Loucy (cell line): ENCODE data around the gene OTOR.

Experiments
- EZH2phosphoT487 ChIP-seq: fragments of 200-600 bp; IDR thresholded peaks from 2 replicates; pipeline ENCODE4 v1.6.1; 2018; ENCODE audit warnings: antibody characterized with exemption, mild to moderate bottlenecking, moderate library complexity, borderline replicate concordance
- TF ChIP-seq, protein P1 (sequence below): fragments of 200-600 bp; sonication (generic); conservative IDR thresholded peaks from 2 replicates; pipeline ENCODE4 v1.5.1; 2014; ENCODE audit warnings: mild to moderate bottlenecking, antibody characterized with exemption, low read length

DNA sequence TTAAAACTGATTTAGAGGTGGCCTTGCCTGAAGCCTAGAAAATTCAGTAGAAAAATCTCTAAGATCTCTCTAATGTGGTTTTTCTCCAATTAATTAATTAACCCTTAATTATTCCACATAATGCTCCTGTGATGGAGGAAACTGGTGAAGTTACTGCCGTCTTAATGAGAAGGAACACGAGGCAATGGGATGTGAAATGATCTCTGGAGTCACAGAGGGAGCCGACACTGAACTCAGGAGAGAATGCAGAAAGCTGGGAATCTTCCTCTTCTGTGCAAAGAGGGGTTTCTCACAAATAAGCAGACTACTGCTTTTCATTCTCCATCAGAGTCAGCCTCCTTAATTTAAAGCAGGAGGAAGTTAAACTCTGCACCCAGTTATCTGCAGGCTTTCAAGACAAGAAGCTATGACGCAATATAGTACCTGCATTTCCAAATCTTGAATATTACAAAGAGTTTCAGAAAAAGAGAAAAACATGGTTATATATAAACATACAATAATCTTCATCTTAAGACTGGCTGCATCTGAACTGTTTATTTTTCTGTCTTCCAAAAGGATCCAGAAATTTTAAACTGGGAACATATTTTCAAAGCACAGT is 36.4 kb upstream of the OTOR start:
- no peak for TF ChIP-seq EZH2phosphoT487
- TF ChIP-seq, protein P1, sequence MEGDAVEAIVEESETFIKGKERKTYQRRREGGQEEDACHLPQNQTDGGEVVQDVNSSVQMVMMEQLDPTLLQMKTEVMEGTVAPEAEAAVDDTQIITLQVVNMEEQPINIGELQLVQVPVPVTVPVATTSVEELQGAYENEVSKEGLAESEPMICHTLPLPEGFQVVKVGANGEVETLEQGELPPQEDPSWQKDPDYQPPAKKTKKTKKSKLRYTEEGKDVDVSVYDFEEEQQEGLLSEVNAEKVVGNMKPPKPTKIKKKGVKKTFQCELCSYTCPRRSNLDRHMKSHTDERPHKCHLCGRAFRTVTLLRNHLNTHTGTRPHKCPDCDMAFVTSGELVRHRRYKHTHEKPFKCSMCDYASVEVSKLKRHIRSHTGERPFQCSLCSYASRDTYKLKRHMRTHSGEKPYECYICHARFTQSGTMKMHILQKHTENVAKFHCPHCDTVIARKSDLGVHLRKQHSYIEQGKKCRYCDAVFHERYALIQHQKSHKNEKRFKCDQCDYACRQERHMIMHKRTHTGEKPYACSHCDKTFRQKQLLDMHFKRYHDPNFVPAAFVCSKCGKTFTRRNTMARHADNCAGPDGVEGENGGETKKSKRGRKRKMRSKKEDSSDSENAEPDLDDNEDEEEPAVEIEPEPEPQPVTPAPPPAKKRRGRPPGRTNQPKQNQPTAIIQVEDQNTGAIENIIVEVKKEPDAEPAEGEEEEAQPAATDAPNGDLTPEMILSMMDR: no peak
